HepG2 (cell line): ENCODE measurements around the gene ETF1. TPM values are rescaled to one million over a fixed set of nuclear protein-coding genes. Genes with fewer than 3 reads are reported as not detected.

Experiments used
- ATAC-seq: fragments of 200-7000 bp; cut with Tn5 transposase; 3 replicates; pipeline ENCODE4 v1.9.1; 2020; ENCODE audit warnings: mild to moderate bottlenecking, moderate library complexity
- BruUV-seq: library from RNA; stranded (reverse); fragments of 400-500 nt; replicated peaks from 2 replicates; lab custom pipeline; 2021; lab: Mats Ljungman, UMichigan
- CTCF ChIA-PET: fragments of 300-600 bp; formaldehyde crosslinking; extraction: SDS; loops from one replicate; lab custom pipeline; 2021; ENCODE audit warnings: low total read pairs, inconsistent platforms, low intra/inter-chr PET ratio; lab: Yijun Ruan, JAX
- POLR2A ChIA-PET: fragments of 350-600 bp; sonication (Branson Sonifier 250); formaldehyde crosslinking; loops from one replicate; lab custom pipeline; 2020; ENCODE audit warnings: antibody characterized with exemption, inconsistent platforms; lab: Yijun Ruan, JAX
- DNase-seq: peaks from one replicate; pipeline ENCODE4 v3.0.0-alpha.2; 2015; ENCODE audit warnings: low spot score
- FAIRE-seq: peaks from 3 replicates; lab custom pipeline; 2011; peaks lifted over from hg19 to GRCh38; lab: Jason Lieb, UNC
- H2AFZ ChIP-seq: one replicate; pipeline ENCODE4 v1.6.1; 2011; ENCODE audit warnings: low read length, inconsistent platforms
- H3K27ac ChIP-seq: fragments of 300-600 bp; 3 replicates; pipeline ENCODE4 v1.8.0; 2011; ENCODE audit warnings: mixed run types, mild to moderate bottlenecking, mixed read lengths, low read length, inconsistent platforms; ENCODE audit not compliant: insufficient read depth; ENCODE audit errors: extremely low read length
- H3K27me3 ChIP-seq, 2 experiments: fragments of 200-600 bp in 1 of 2; 2 replicates in 1 of 2; 3 replicates in 1 of 2; pipeline versions ENCODE4 v1.6.0 to v1.8.0; 2011; ENCODE audit warnings: low read length in 2 of 2, mild to moderate bottlenecking in 2 of 2, moderate library complexity in 2 of 2, inconsistent platforms in 1 of 2; ENCODE audit not compliant: insufficient read depth in 2 of 2, control insufficient read depth in 1 of 2
- H3K36me3 ChIP-seq, 2 experiments: fragments of 200-600 bp in 1 of 2; replicated peaks in 1 of 2; 2 replicates in 1 of 2; 3 replicates in 1 of 2; pipeline versions ENCODE4 v1.5.1 to v1.8.0; 2011; ENCODE audit warnings: low read length in 2 of 2, inconsistent platforms in 1 of 2; ENCODE audit not compliant: insufficient read depth in 2 of 2, control insufficient read depth in 1 of 2
- H3K4me1 ChIP-seq: 2 replicates; pipeline ENCODE4 v1.5.1; 2012; ENCODE audit warnings: low read length, inconsistent platforms; ENCODE audit not compliant: insufficient read depth
- H3K4me2 ChIP-seq: 2 replicates; pipeline ENCODE4 v1.6.0; 2011; ENCODE audit warnings: low read depth, low read length, inconsistent platforms
- H3K4me3 ChIP-seq, 3 experiments: fragments of 200-600 bp in 1 of 3; sonication (generic), shearing (Covaris generic) in 1 of 3; replicated peaks in 1 of 3; 2 replicates each; pipeline ENCODE4 v1.5.1; 2011 to 2016; ENCODE audit warnings: low read length in 3 of 3, inconsistent platforms in 2 of 3, low read depth in 2 of 3, mild to moderate bottlenecking in 2 of 3, control low read depth in 1 of 3, mixed read lengths in 1 of 3; ENCODE audit not compliant: insufficient read depth in 1 of 3
- H3K79me2 ChIP-seq: one replicate; pipeline ENCODE4 v1.6.1; 2011; ENCODE audit warnings: low read length, inconsistent platforms; ENCODE audit not compliant: insufficient read depth
- H3K9ac ChIP-seq: 2 replicates; pipeline ENCODE4 v1.6.0; 2011; ENCODE audit warnings: mild to moderate bottlenecking, low read depth, low read length, inconsistent platforms; ENCODE audit not compliant: insufficient read depth
- H3K9me3 ChIP-seq: 2 replicates; pipeline ENCODE4 v1.5.1; 2012; ENCODE audit warnings: mild to moderate bottlenecking, low read length
- H4K20me1 ChIP-seq: 2 replicates; pipeline ENCODE4 v1.6.0; 2011; ENCODE audit warnings: inconsistent platforms, mild to moderate bottlenecking, low read length, moderate library complexity; ENCODE audit not compliant: insufficient read depth
- DMAP1 ChIP-seq: IDR thresholded peaks from 2 replicates; pipeline ENCODE4 v1.6.1; 2016
- ELK4 ChIP-seq: sonication (generic); formaldehyde crosslinking; IDR thresholded peaks from 2 replicates; pipeline ENCODE4 v1.9.0; 2021; ENCODE audit warnings: missing genetic modification reagents, borderline replicate concordance
- FOXO4 ChIP-seq: sonication (generic); formaldehyde crosslinking; conservative IDR thresholded peaks from 2 replicates; pipeline ENCODE4 v1.8.1; 2023; ENCODE audit warnings: missing genetic modification reagents
- ZNF142 ChIP-seq: sonication (generic); formaldehyde crosslinking; IDR thresholded peaks from 2 replicates; pipeline ENCODE4 v1.4.0; 2020; ENCODE audit warnings: missing genetic modification reagents
- WGBS: methylation state at CpG from one replicate; pipeline ENCODE4 v1.1.6; 2017; ENCODE audit warnings: low lambda C conversion rate; 5-methylcytosine and 5-hydroxymethylcytosine counted together
- in situ Hi-C: cut with HindIII; loops from 2 replicates; pipeline ENCODE4 v1.10.0; 2017; ENCODE audit warnings: low pct_unique_long_range_greater_than_20kb; ENCODE audit not compliant: extremely low pct_ligation_motif_present
- intact Hi-C: fragments of 100-400 bp; cut with micrococcal nuclease; formaldehyde crosslinking; loops from one replicate; pipeline ENCODE4 v1.10.0; 2022; ENCODE audit not compliant: unreplicated experiment
- polyA plus RNA-seq, 8 experiments: library from polyadenylated mRNA; depleted of rRNA in 3 of 8; stranded (reverse) in 7 of 8; unstranded in 1 of 8; fragments of >200 nt; fragmentation: Illumina TruSeq in 4 of 8; extraction: Trizol in 4 of 8; gene quantifications; 2 replicates each; pipeline versions ENCODE4 v1.2.1 to v1.2.3, GENCODE V29; 2011 to 2016; ENCODE audit warnings: low read depth in 4 of 8, missing spikeins in 1 of 8, mixed read lengths in 1 of 8; ENCODE audit not compliant: insufficient read depth in 1 of 8
- total RNA-seq, 5 experiments: library from RNA; depleted of rRNA; stranded (reverse); fragments of >200 nt; fragmentation: Illumina TruSeq; extraction: Trizol; gene quantifications; 2 replicates each; pipeline ENCODE4 v1.2.3, GENCODE V29; 2016; ENCODE audit warnings: low read depth in 1 of 5

Gene ETF1
- total and polyA plus RNA-seq, 2 of the 13 experiments (the other 11 are each of a cell fraction or from before 2014, with no cell fraction given): 52.1 to 184 TPM

GRCh38 chr5:138495351-138495750 lies 47.7 kb downstream of the ETF1 start:
- Histone ChIP-seq H3K27me3 (peaks cover 0 to 14% of the 10 kb centered on the region in 2 experiments; a peak in 4 of 5 replicates), H3K79me2 (no peaks in the 10 kb centered on the region), H3K4me2 (no peak overlapping the region), H2AFZ (no peak overlapping the region), H3K36me3 (no peaks in the 10 kb centered on the region; a peak in 1 of 5 replicates), H3K27ac (no peak overlapping the region), H3K9ac (no peak overlapping the region), H3K4me3 (no peak overlapping the region), H4K20me1 (no peaks in the 10 kb centered on the region), H3K4me1 (peaks cover 35% of the 10 kb centered on the region), H3K9me3 (no peaks in the 10 kb centered on the region)
- TF ChIP-seq DMAP1 (CRISPR knock-in tag) (no peak), ELK4 (CRISPR knock-in tag) (no peak)
- ChIA-PET CTCF (no interaction called here), POLR2A (interaction anchor here (3.5 kb wide), 1 partner anchor 30 kb away, joined by 58 read pairs; the partner anchor contains the start of gene EGR1)
- 94% methylated on average over 7 of the region's 7 CpGs for WGBS
- intact Hi-C loops (no loop called here), in situ Hi-C loops (no loop called here)
- ATAC-seq: no peak
- BruUV-seq: no TSS peak
- no peak for DNase-seq
- no peak for FAIRE-seq

- Histone ChIP-seq H3K36me3 (no peaks in the 10 kb centered on the region; a peak in 1 of 5 replicates), H3K4me2 (peak overlapping the region; percentile 92), H3K79me2 (no peaks in the 10 kb centered on the region), H2AFZ (no peak overlapping the region), H3K27me3 (peaks cover 4 to 35% of the 10 kb centered on the region in 2 experiments; a peak in 4 of 5 replicates), H3K27ac (peak overlapping the region; percentile 87), H4K20me1 (no peaks in the 10 kb centered on the region), H3K9ac (peak overlapping the region; percentile 83), H3K4me1 (peaks cover 53% of the 10 kb centered on the region), H3K4me3 (peak overlapping the region; percentile 75 to 82 (median 79)), H3K9me3 (no peaks in the 10 kb centered on the region)
- POLR2A ChIA-PET: interaction anchor here (0.7 to 3.5 kb wide), 15 partner anchors 10 to 140 kb away, joined by 3 to 58 read pairs (median 4); partner anchors contain the start of genes EGR1, ETF1 and KDM3B
- DNase-seq: no peak
- no peak for FAIRE-seq
- no peak for ATAC-seq
- in situ Hi-C loops (no loop called here), intact Hi-C loops (loop anchor here (1.0 kb wide), 1 partner anchor 27 kb away; the partner anchor contains the start of gene EGR1)
- TSS peak; percentile 86 for BruUV-seq
- CTCF ChIA-PET: interaction anchor here (1.4 kb wide), 1 partner anchor 29 kb away, joined by 4 read pairs; no protein-coding TSS in a partner anchor
- under 1% methylated on average over 10 of the region's 10 CpGs for WGBS
- TF ChIP-seq ZNF142: 0 out of 2 replicates have a peak, but pooled peaks have one; percentile 10
- TF ChIP-seq FOXO4 (CRISPR knock-in tag): 0 out of 2 replicates have a peak, but pooled peaks have one; percentile 25
Measured at GRCh38 chr5:138492560-138493045, 50.4 kb downstream of the ETF1 start.
